Measurements from ENCODE around the gene ST3GAL2. TPM values are rescaled to one million over a fixed set of nuclear protein-coding genes. Genes with fewer than 3 reads are reported as not detected.
"Not testable (repeated sequence)": the region's sequence is repeated elsewhere in the genome, so short reads cannot be mapped to it uniquely, and the experiment has no call there.

ST3GAL2 gene
- total and polyA plus RNA-seq, 2 donors from 2014 or later = 10.6 to 28.6 TPM

DNA sequence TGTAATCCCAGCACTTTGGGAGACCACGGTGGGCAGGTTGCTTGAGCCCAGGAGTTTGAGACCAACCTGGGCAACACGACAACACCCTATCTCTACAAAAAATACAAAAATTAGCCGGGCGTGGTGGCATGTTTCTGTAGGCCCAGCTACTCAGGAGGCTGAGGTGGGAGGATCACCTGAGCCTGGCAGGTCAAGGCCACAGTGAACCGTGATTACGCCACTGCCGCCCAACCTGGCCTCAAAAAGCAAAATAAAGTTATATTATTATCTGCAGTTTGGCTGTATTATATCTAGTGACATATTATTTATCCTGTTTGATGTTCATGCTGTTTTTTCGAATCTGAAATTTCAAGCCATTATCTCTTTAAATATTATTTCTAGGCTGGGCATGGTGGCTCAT is 26.5 kb downstream of the ST3GAL2 start:
- H3K4me3 ChIP-seq (ENCODE audit: low read length in 3 of 3) = no peak overlapping the region
- H3K4me1 ChIP-seq (ENCODE audit: control insufficient read depth in 2 of 3, insufficient read depth in 2 of 3, low read depth in 1 of 3, low read length in 3 of 3) = peaks cover 0 to 2% (median 0%) of the 10 kb centered on the region in 3 donors
- TF ChIP-seq, protein P1, sequence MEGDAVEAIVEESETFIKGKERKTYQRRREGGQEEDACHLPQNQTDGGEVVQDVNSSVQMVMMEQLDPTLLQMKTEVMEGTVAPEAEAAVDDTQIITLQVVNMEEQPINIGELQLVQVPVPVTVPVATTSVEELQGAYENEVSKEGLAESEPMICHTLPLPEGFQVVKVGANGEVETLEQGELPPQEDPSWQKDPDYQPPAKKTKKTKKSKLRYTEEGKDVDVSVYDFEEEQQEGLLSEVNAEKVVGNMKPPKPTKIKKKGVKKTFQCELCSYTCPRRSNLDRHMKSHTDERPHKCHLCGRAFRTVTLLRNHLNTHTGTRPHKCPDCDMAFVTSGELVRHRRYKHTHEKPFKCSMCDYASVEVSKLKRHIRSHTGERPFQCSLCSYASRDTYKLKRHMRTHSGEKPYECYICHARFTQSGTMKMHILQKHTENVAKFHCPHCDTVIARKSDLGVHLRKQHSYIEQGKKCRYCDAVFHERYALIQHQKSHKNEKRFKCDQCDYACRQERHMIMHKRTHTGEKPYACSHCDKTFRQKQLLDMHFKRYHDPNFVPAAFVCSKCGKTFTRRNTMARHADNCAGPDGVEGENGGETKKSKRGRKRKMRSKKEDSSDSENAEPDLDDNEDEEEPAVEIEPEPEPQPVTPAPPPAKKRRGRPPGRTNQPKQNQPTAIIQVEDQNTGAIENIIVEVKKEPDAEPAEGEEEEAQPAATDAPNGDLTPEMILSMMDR (IDR thresholded peaks at IDR 0.05; ENCODE audit: borderline replicate concordance, extremely low read depth, insufficient read depth) = no peak
- peaks cover 0 to 4% (median 2%) of the 10 kb centered on the region in 3 donors for H3K36me3 ChIP-seq (ENCODE audit: control insufficient read depth in 2 of 3, insufficient read depth in 3 of 3, low read length in 3 of 3)
- H3K9me3 ChIP-seq (ENCODE audit: control insufficient read depth in 2 of 3, insufficient read depth in 1 of 3, low read length in 3 of 3) = no peaks in the 10 kb centered on the region
- no peaks in the 10 kb centered on the region for H3K27me3 ChIP-seq (ENCODE audit: control insufficient read depth, insufficient read depth, low read length)
- H3K9ac ChIP-seq (ENCODE audit: low read length in 3 of 3) = no peak overlapping the region
- DNase-seq (no peak), FAIRE-seq (no peak)
- H3K27ac ChIP-seq (ENCODE audit: low read depth in 2 of 2, low read length in 2 of 2) = no peak overlapping the region
- intact Hi-C loops (cut with DNase I) = no loop called here

DNA sequence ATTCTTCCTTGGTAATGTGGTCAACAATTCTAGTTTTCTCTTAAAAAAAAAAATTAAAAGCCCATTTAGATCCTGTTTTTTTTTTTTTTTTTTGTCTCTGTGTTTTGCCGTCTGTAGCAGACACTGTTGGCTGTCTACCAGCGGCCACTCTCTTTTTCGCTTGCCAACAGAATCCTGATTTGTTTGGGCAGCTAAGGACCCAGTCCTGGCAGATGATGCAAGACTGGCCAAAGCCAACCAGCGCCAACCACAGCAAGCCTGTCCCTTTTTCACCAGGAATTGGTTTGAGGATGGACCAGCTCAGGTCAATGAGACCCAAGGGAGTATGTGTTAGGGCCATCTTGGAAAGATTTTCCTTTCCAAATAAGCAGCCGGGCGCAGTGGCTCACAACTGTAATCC is 28.2 kb downstream of the ST3GAL2 start:
- Histone ChIP-seq H3K36me3 (ENCODE audit: control insufficient read depth in 2 of 3, insufficient read depth in 3 of 3, low read length in 3 of 3) (peaks cover 0 to 4% (median 2%) of the 10 kb centered on the region in 3 donors), H3K27me3 (ENCODE audit: control insufficient read depth, insufficient read depth, low read length) (no peaks in the 10 kb centered on the region), H3K9me3 (ENCODE audit: control insufficient read depth in 2 of 3, insufficient read depth in 1 of 3, low read length in 3 of 3) (no peaks in the 10 kb centered on the region), H3K9ac (ENCODE audit: low read length in 3 of 3) (no peak overlapping the region), H3K4me3 (ENCODE audit: low read length in 3 of 3) (no peak overlapping the region), H3K4me1 (ENCODE audit: control insufficient read depth in 2 of 3, insufficient read depth in 2 of 3, low read depth in 1 of 3, low read length in 3 of 3) (peaks cover 0 to 2% (median 0%) of the 10 kb centered on the region in 3 donors), H3K27ac (ENCODE audit: low read depth in 2 of 2, low read length in 2 of 2) (no peak overlapping the region)
- FAIRE-seq (no peak), DNase-seq (no peak)
- intact Hi-C loops (cut with DNase I) = no loop called here
- TF ChIP-seq, protein P1 (IDR thresholded peaks at IDR 0.05; ENCODE audit: borderline replicate concordance, extremely low read depth, insufficient read depth) = no peak

DNA sequence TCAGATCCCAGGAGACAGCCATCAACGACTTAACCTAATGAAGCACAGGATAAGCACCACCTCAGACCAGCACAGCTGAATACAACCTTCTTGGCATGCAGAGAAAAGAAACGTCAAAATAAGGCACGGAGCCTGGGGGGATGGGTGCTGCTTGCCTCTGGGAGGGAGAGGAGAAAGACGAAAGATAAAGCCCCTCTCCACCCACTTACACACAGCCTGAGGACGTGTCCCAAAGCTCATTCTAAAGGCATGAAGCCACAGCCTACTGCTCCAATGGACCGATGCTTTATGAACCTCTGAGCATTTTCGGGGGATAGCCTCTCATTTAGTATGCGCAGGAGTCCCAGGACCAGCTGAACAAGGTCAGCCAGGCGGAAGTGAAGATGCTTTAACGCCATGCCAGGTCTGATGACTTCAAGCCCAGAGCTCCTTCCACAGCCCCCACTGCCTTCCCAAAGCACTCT is 31.1 kb downstream of the ST3GAL2 start:
- intact Hi-C loops (cut with DNase I) = no loop called here
- H3K27me3 ChIP-seq (ENCODE audit: control insufficient read depth, insufficient read depth, low read length) = no peaks in the 10 kb centered on the region
- no peak overlapping the region for H3K4me3 ChIP-seq (ENCODE audit: low read length in 3 of 3)
- H3K9ac ChIP-seq (ENCODE audit: low read length in 3 of 3) = no peak overlapping the region
- DNase-seq = no peak
- FAIRE-seq = no peak
- no peak overlapping the region for H3K27ac ChIP-seq (ENCODE audit: low read depth in 2 of 2, low read length in 2 of 2)
- peaks cover 0 to 4% (median 0%) of the 10 kb centered on the region in 3 donors for H3K4me1 ChIP-seq (ENCODE audit: control insufficient read depth in 2 of 3, insufficient read depth in 2 of 3, low read depth in 1 of 3, low read length in 3 of 3)
- no peaks in the 10 kb centered on the region for H3K9me3 ChIP-seq (ENCODE audit: control insufficient read depth in 2 of 3, insufficient read depth in 1 of 3, low read length in 3 of 3)
- TF ChIP-seq, protein P1 (IDR thresholded peaks at IDR 0.05; ENCODE audit: borderline replicate concordance, extremely low read depth, insufficient read depth) = no peak
- peaks cover 0 to 4% (median 4%) of the 10 kb centered on the region in 3 donors for H3K36me3 ChIP-seq (ENCODE audit: control insufficient read depth in 2 of 3, insufficient read depth in 3 of 3, low read length in 3 of 3)

DNA sequence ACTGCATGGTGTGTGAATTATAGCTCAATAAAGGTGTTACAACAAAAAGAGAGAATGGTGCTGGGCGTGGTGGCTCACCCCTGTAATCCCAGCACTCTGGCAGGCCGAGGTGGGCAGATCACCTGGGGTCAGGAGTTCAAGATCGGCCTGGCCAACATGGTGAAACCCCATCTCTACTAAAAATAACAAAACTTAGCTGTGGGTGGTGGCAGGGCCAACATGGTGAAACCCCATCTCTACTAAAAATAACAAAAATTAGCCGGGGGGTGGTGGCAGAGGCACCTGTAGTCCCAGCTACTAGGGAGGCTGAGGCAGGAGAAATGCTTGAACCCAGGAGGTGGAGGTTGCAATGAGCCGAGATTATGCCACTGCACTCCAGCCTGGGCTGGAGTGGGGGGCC is 32.8 kb downstream of the ST3GAL2 start:
- H3K4me3 ChIP-seq (ENCODE audit: low read length in 3 of 3); H3K9me3 ChIP-seq (ENCODE audit: control insufficient read depth in 2 of 3, insufficient read depth in 1 of 3, low read length in 3 of 3); H3K36me3 ChIP-seq (ENCODE audit: control insufficient read depth in 2 of 3, insufficient read depth in 3 of 3, low read length in 3 of 3); intact Hi-C loops (cut with DNase I); H3K4me1 ChIP-seq (ENCODE audit: control insufficient read depth in 2 of 3, insufficient read depth in 2 of 3, low read depth in 1 of 3, low read length in 3 of 3); DNase-seq; H3K27ac ChIP-seq (ENCODE audit: low read depth in 2 of 2, low read length in 2 of 2); H3K9ac ChIP-seq (ENCODE audit: low read length in 3 of 3); H3K27me3 ChIP-seq (ENCODE audit: control insufficient read depth, insufficient read depth, low read length); FAIRE-seq: not testable (repeated sequence)
